Measurements from ENCODE around the gene FOXP1.
A peak's percentile ranks its signal among the peaks of the same experiment; 100 is the strongest.

Gene FOXP1

GRCh38 chr3:71351403-71352149 is 232.0 kb downstream of the FOXP1 start:
- intact Hi-C loops (cut with DNase I; ENCODE audit: low total_unique reads), result no loop called here
- no peak overlapping the region for H3K27ac ChIP-seq

DNA sequence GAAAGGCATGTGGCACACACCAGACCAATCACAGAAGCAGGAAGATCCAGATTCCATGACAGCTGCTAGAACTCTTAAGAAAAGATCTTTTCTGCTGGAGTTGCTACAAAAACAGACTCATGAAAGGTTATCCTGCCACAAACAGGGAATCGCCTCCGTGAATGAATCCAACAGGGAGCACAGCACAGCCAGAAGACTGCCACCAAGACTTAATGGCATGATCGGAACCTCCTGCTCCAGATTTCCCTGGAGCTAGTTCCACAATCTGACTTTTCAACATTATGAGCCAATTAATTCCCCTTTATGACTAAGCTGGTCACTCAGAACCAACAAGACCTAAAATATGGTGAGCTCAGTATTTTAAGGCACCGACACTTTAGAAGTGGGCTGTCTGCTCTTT is 232.5 kb downstream of the FOXP1 start:
- Histone ChIP-seq H3K36me3 (no peaks in the 10 kb centered on the region), H3K27ac (no peak overlapping the region), H3K27me3 (no peaks in the 10 kb centered on the region), H3K4me3 (no peak overlapping the region), H3K9me3 (no peaks in the 10 kb centered on the region), H3K4me1 (peaks cover 0 to 15% (median 2%) of the 10 kb centered on the region in 4 donors)
- no peak for DNase-seq
- intact Hi-C loops (cut with DNase I; ENCODE audit: low total_unique reads), result no loop called here
- TF ChIP-seq, protein P1, sequence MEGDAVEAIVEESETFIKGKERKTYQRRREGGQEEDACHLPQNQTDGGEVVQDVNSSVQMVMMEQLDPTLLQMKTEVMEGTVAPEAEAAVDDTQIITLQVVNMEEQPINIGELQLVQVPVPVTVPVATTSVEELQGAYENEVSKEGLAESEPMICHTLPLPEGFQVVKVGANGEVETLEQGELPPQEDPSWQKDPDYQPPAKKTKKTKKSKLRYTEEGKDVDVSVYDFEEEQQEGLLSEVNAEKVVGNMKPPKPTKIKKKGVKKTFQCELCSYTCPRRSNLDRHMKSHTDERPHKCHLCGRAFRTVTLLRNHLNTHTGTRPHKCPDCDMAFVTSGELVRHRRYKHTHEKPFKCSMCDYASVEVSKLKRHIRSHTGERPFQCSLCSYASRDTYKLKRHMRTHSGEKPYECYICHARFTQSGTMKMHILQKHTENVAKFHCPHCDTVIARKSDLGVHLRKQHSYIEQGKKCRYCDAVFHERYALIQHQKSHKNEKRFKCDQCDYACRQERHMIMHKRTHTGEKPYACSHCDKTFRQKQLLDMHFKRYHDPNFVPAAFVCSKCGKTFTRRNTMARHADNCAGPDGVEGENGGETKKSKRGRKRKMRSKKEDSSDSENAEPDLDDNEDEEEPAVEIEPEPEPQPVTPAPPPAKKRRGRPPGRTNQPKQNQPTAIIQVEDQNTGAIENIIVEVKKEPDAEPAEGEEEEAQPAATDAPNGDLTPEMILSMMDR (IDR thresholded peaks at IDR 0.05), result no peak

More at GRCh38 chr3:71351403-71352149, 232.0 kb downstream of the FOXP1 start:
- TF ChIP-seq, protein P1 (IDR thresholded peaks at IDR 0.05), result no peak
- Histone ChIP-seq H3K4me3 (no peak overlapping the region), H3K4me1 (peaks cover 0 to 11% (median 2%) of the 10 kb centered on the region in 4 donors), H3K27me3 (no peaks in the 10 kb centered on the region), H3K9me3 (no peaks in the 10 kb centered on the region), H3K36me3 (no peaks in the 10 kb centered on the region)
- no peak for DNase-seq

DNA sequence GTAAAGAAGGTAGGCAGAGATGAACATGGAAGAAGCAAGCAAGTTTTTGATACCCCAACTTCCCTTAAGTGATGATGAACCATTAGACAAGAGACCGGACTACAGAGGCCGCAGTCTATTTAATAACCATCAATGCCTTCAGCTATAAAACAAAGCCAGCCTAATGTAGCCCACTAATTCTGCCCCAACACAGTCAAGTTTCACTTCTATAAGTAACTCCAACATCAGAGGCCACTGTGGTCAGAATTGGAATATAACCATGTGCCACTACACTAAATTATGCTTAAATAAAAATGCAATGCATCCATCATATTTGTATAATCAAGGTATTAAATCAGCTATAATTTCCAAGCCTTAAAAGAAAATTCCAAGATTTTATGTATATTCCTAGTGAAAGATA is 234.7 kb downstream of the FOXP1 start:
- intact Hi-C loops (cut with DNase I; ENCODE audit: low total_unique reads), result no loop called here
- no peaks in the 10 kb centered on the region for H3K9me3 ChIP-seq
- H3K27me3 ChIP-seq, result no peaks in the 10 kb centered on the region
- H3K27ac ChIP-seq, result no peak overlapping the region
- H3K4me1 ChIP-seq, result peaks cover 0 to 33% (median 2%) of the 10 kb centered on the region in 4 donors
- H3K4me3 ChIP-seq, result no peak overlapping the region
- TF ChIP-seq, protein P1 (IDR thresholded peaks at IDR 0.05), result no peak
- H3K36me3 ChIP-seq, result no peaks in the 10 kb centered on the region
- DNase-seq, result no peak

DNA sequence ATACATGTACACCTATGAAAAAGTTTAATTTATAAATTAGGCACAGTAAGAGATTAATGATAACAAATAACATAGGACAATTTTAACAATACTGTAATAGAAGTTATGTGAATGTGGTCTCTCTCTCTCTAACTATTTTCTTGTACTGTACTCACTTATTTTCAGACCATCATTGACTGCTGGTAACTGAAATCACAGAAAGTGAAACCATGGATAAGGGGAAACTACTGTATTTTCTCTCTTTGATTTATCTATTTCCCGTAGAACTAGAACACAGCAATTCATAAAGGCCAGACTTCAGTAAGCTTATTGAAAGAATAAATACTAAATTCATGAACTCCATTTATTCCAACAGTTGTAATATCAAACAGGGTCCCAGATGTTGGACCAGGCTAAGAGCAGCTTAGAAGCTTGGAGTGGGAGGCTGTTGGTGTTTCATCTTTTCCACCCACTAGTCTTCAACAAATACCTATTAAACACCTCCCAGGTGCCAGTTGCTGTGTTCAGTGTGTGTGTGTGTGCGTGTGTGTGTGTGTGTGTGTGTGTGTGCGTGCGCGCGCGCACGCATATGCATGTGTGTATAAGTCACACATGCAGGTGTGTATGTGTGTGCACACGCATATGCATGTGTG is 235.4 kb downstream of the FOXP1 start:
- Histone ChIP-seq H3K4me3 (no peak overlapping the region), H3K4me1 (peaks cover 0 to 33% (median 2%) of the 10 kb centered on the region in 4 donors), H3K27ac (no peak overlapping the region), H3K27me3 (no peaks in the 10 kb centered on the region), H3K36me3 (no peaks in the 10 kb centered on the region), H3K9me3 (no peaks in the 10 kb centered on the region)
- TF ChIP-seq, protein P1 (IDR thresholded peaks at IDR 0.05), result no peak
- DNase-seq, result no peak
- intact Hi-C loops (cut with DNase I; ENCODE audit: low total_unique reads), result no loop called here

DNA sequence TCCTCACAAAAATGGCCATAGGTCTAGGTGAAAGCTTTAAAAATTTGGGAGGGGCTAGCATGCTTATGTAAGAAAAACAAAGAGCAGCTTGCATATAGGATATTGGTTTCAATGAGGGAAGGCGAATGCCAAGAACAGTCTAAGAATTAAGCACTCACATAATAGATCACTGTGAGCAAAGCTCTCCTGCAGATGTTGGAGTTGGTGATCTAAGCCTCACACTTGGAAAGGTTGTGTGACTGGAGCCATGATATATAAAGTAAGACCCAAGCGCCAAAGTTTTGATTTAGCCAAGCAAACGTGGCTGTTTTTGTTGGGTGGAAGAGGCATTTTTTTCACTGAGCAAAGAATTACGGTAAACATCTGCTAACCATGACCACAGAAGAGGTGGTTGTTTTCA is 237.5 kb downstream of the FOXP1 start:
- no peaks in the 10 kb centered on the region for H3K36me3 ChIP-seq
- H3K27me3 ChIP-seq, result no peaks in the 10 kb centered on the region
- H3K9me3 ChIP-seq, result no peaks in the 10 kb centered on the region
- peaks cover 0 to 27% (median 2%) of the 10 kb centered on the region in 4 donors for H3K4me1 ChIP-seq
- TF ChIP-seq, protein P1 (IDR thresholded peaks at IDR 0.05), result no peak
- DNase-seq, result no peak
- H3K4me3 ChIP-seq, result no peak overlapping the region
- peak overlapping the region in 1 of 2 donors; percentile 34 for H3K27ac ChIP-seq
- intact Hi-C loops (cut with DNase I; ENCODE audit: low total_unique reads), result no loop called here

Measured in tibial artery (tissue), 4 donors.